GM18505 (cell line): ENCODE measurements around the gene PCDHB13.
"Not testable (repeated sequence)": the region's sequence is repeated elsewhere in the genome, so short reads cannot be mapped to it uniquely, and the experiment has no call there.

Experiments
- ATAC-seq: cut with Tn5 transposase; IDR thresholded peaks from one replicate; pipeline ENCODE4 v1.9.1; 2021; ENCODE audit not compliant: unreplicated experiment
- POLR2A ChIP-seq: IDR thresholded peaks from 4 replicates; pipeline ENCODE4 v1.6.1; 2011; ENCODE audit warnings: borderline replicate concordance; ENCODE audit not compliant: insufficient read depth, insufficient read length; ENCODE audit errors: extremely low read depth

The PCDHB13 gene

DNA sequence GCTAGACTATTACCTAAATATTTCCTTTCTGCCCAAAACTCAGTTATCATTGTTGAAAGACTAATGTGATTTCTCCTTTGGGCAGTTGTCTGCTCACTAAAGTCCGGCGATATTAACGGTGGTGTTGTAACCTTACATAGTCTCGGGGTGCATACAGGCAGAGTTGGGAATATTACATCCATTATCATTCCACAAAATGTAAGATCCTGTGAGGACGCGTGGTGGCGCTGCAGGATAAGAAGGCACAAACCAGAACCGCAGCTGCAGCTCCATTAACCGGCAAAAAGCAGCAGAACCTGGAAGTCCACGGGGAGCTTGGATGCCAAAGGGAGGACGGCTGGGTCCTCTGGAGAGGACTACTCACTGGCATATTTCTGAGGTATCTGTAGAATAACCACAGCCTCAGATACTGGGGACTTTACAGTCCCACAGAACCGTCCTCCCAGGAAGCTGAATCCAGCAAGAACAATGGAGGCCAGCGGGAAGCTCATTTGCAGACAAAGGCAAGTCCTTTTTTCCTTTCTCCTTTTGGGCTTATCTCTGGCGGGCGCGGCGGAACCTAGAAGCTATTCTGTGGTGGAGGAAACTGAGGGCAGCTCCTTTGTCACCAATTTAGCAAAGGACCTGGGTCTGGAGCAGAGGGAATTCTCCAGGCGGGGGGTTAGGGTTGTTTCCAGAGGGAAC lies at the start of gene PCDHB13:
PCDHB13 (plus strand) TSS at position 264 of the 684 bp plus-strand sequence; CDS start at position 469, 205 bp downstream.
- not testable (repeated sequence) for ATAC-seq

DNA sequence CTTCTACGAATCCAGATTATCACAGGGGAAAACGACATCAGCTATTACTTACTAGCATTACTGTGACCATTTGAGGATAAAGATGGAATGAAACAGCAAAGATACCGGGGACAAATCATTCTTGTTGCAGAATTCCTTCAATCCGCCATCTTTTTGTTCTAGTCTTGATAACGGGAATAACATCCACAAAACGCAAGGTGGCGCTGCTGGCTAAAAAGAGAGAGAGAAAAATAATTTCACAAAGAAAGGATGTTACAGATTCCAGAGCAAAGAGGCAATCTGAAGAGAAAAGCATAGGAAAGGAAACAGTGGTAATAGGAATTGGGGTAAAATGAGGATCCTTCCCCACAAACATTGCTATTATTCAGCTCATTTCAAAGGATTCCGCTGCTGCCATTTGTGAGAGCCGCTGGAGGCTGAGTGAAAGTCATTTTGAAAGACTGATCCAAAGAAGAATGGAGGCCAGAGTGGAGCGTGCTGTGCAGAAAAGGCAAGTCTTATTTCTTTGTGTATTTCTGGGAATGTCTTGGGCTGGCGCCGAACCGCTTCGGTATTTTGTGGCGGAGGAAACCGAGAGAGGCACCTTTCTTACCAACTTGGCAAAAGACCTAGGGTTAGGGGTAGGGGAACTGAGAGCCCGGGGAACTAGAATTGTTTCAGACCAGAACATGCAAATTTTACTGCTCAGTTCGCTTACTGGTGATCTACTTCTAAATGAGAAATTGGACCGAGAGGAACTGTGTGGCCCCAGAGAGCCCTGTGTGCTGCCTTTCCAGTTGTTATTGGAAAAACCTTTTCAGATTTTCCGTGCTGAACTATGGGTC lies 41.1 kb upstream of the PCDHB13 start, which contains the start of gene PCDHB7:
PCDHB7 (plus strand) TSS at position 264 of the 824 bp plus-strand sequence; CDS start at position 456, 192 bp downstream.
- no peak for ATAC-seq
- TF ChIP-seq POLR2A: no peak

DNA sequence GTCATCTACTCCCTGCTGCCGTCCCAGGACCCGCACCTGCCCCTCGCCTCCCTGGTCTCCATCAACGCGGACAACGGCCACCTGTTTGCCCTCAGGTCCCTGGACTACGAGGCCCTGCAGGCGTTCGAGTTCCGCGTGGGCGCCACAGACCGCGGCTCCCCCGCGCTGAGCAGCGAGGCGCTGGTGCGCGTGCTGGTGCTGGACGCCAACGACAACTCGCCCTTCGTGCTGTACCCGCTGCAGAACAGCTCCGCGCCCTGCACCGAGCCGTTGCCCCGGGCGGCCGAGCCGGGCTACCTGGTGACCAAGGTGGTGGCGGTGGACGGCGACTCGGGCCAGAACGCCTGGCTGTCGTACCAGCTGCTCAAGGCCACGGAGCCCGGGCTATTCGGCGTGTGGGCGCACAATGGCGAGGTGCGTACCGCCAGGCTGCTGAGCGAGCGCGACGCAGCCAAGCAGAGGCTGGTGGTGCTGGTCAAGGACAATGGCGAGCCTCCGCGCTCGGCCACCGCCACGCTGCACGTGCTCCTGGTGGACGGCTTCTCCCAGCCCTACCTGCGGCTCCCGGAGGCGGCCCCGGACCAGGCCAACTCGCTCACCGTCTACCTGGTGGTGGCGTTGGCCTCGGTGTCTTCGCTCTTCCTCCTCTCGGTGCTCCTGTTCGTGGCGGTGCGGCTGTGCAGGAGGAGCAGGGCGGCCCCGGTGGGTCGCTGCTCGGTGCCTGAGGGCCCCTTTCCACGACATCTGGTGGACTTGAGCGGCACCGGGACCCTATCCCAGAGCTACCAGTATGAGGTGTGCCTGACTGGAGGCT lies 39.2 kb upstream of the PCDHB13 start:
- not testable (repeated sequence) for ATAC-seq

DNA sequence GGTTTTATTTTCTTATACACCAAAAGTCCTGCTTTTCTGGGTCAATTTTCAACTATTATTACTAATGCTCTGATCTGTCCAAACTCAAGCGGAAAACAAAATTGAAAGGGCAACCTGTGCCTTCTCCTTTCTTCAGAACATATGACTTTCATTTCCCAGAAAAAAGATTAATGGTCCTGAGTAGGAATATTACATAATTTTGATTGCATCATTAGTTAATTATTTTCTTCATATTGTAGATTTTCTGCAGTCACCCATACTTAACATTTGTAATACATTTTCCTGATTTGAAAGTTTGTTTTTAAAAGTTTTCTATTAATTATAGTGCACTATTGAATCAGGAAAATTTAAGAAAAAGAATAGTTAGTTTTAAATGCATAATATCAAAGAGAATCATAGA lies 37.8 kb upstream of the PCDHB13 start:
- ATAC-seq: no peak
- no peak for TF ChIP-seq POLR2A

DNA sequence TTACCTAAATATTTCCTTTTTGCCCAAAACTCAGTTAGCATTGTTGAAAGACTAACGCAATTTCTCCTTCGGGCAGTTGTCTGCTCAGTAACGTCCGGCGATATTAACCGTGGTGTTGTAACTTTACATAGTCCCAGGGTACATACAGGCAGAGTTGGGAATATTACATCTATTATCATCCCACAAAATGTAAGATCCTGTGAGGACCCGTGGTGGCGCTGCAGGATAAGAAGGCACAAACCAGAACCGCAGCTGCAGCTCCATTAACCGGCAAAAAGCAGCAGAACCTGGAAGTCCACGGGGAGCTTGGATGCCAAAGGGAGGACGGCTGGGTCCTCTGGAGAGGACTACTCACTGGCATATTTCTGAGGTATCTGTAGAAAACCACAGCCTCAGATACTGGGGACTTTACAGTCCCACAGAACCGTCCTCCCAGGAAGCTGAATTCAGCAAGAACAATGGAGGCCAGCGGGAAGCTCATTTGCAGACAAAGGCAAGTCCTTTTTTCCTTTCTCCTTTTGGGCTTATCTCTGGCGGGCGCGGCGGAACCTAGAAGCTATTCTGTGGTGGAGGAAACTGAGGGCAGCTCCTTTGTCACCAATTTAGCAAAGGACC lies 36.0 kb upstream of the PCDHB13 start, which contains the start of gene PCDHB8:
PCDHB8 (plus strand) TSS at position 214 of the 615 bp plus-strand sequence; CDS start at position 459, 245 bp downstream.
- not testable (repeated sequence) for ATAC-seq

DNA sequence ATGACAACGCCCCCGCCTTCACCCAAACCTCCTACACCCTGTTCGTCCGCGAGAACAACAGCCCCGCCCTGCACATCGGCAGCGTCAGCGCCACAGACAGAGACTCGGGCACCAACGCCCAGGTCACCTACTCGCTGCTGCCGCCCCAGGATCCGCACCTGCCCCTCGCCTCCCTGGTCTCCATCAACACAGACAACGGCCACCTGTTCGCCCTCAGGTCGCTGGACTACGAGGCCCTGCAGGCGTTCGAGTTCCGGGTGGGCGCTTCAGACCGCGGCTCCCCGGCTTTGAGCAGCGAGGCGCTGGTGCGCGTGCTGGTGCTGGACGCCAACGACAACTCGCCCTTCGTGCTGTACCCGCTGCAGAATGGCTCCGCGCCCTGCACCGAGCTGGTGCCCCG lies 34.3 kb upstream of the PCDHB13 start:
- ATAC-seq: not testable (repeated sequence)

DNA sequence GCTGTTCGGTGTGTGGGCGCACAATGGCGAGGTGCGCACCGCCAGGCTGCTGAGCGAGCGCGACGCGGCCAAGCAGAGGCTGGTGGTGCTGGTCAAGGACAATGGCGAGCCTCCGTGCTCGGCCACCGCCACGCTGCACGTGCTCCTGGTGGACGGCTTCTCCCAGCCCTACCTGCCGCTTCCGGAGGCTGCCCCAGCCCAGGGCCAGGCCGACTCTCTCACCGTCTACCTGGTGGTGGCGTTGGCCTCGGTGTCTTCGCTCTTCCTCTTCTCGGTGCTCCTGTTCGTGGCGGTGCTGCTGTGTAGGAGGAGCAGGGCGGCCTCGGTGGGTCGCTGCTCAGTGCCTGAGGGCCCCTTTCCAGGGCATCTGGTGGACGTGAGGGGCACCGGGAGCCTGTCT lies 33.8 kb upstream of the PCDHB13 start:
- not testable (repeated sequence) for ATAC-seq

DNA sequence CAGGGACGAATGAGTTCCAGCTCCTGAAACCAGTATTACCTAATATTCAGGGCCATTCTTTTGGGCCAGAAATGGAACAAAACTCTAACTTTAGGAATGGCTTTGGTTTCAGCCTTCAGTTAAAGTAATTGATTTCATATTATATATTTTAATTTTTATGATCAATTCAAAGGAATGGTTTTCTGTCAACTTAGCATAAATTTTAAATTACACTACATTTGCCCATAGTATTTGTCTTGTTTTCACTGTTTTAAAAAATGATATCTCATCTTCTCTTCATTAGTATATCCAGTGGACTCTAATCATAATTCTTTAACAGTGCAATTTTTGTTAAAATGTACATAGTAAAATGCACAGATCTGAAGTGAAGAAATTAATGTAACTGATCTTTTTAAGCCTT lies 33.4 kb upstream of the PCDHB13 start:
- no peak for TF ChIP-seq POLR2A
- no peak for ATAC-seq

DNA sequence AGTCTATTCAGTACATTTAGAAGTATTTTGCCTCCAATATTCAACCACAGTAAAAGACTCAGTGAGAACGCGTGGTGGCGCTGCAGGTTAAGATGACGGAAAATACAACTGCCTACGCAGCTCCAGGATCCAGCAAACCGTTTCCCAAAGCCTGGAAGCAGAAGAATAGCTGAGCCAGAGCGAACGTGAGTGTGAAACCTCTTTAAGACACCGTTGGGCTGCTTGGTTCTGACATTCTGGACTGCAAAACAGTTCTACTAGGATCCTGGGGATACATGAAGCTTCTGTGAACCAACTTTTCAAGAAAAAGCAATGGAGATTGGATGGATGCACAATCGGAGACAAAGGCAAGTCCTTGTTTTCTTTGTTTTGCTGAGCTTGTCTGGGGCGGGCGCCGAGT lies 31.5 kb upstream of the PCDHB13 start, which contains the start of gene PCDHB16:
PCDHB16 (plus strand) TSS at position 140 of the 400 bp plus-strand sequence; CDS start at position 313, 173 bp downstream.
- no peak for ATAC-seq
- no peak for TF ChIP-seq POLR2A

DNA sequence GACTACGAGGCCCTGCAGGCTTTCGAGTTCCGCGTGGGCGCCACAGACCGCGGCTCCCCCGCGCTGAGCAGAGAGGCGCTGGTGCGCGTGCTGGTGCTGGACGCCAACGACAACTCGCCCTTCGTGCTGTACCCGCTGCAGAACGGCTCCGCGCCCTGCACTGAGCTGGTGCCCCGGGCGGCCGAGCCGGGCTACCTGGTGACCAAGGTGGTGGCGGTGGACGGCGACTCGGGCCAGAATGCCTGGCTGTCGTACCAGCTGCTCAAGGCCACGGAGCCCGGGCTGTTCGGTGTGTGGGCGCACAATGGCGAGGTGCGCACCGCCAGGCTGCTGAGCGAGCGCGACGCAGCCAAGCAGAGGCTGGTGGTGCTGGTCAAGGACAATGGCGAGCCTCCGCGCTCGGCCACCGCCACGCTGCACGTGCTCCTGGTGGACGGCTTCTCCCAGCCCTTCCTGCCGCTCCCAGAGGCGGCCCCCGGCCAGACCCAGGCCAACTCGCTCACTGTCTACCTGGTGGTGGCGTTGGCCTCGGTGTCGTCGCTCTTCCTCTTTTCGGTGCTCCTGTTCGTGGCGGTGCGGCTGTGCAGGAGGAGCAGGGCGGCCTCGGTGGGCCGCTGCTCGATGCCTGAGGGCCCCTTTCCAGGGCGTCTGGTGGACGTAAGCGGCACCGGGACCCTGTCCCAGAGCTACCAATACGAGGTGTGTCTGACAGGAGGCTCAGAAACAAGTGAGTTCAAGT lies 29.4 kb upstream of the PCDHB13 start:
- not testable (repeated sequence) for ATAC-seq

DNA sequence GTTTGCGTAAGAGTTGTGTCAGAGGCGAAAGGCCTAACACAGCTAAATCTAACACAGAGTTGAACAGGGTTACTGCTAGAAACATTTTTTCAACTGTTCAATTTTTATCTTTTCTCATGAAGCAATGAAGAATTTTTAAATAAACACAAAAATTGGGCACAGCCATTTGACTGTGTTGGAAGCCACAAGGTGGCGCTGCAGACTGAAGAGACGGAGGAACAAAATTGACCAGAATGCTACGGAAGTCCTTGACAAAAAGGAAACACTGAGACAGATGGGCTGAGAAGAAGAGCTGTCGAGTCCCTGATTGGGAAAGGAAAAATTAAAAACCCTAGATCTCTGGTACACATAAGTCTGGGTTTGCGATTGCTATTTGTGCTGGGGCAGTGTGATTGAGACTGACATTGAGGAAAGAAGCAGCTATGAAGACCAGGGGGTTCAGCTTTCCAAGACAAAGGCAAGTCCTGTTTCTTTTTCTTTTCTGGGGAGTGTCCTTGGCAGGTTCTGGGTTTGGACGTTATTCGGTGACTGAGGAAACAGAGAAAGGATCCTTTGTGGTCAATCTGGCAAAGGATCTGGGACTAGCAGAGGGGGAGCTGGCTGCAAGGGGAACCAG lies 26.7 kb upstream of the PCDHB13 start, which contains the start of gene PCDHB9:
PCDHB9 (plus strand) TSS at position 265 of the 616 bp plus-strand sequence; CDS start at position 423, 158 bp downstream.
- ATAC-seq: no peak
- no peak for TF ChIP-seq POLR2A

DNA sequence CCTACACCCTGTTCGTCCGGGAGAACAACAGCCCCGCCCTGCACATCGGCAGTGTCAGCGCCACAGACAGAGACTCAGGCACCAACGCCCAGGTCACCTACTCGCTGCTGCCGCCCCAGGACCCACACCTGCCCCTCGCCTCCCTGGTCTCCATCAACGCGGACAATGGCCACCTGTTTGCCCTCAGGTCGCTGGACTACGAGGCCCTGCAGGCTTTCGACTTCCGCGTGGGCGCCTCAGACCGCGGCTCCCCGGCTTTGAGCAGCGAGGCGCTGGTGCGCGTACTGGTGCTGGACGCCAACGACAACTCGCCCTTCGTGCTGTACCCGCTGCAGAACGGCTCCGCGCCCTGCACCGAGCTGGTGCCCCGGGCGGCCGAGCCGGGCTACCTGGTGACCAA lies 25.0 kb upstream of the PCDHB13 start:
- not testable (repeated sequence) for ATAC-seq

DNA sequence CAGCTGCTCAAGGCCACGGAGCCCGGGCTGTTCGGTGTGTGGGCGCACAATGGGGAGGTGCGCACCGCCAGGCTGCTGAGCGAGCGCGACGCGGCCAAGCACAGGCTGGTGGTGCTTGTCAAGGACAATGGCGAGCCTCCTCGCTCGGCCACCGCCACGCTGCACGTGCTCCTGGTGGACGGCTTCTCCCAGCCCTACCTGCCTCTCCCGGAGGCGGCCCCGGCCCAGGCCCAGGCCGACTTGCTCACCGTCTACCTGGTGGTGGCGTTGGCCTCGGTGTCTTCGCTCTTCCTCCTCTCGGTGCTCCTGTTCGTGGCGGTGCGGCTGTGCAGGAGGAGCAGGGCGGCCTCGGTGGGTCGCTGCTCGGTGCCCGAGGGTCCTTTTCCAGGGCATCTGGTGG lies 24.6 kb upstream of the PCDHB13 start:
- not testable (repeated sequence) for ATAC-seq
